Karpas-422 (cell line): ENCODE measurements around the gene B3GALT5. TPM values are rescaled to one million over a fixed set of nuclear protein-coding genes. Genes with fewer than 3 reads are reported as not detected.

Experiments used
- DNase-seq: peaks from one replicate; pipeline ENCODE4 v3.0.0-alpha.2; 2015
- H2AFZ ChIP-seq: fragments of 200-600 bp; sonication (generic); 2 replicates; pipeline ENCODE4 v1.6.1; 2014; ENCODE audit warnings: antibody characterized with exemption, low read length, mixed read lengths
- H3K27ac ChIP-seq: fragments of 200-600 bp; sonication (generic); 2 replicates; pipeline ENCODE4 v1.5.1; 2014; ENCODE audit warnings: mild to moderate bottlenecking, low read length, moderate library complexity
- H3K27me3 ChIP-seq: fragments of 200-600 bp; sonication (generic); 2 replicates; pipeline ENCODE4 v1.6.1; 2014; ENCODE audit warnings: low read length, mixed read lengths
- H3K36me3 ChIP-seq: fragments of 200-600 bp; sonication (generic); 2 replicates; pipeline ENCODE4 v1.6.1; 2014; ENCODE audit warnings: low read length, mixed read lengths; ENCODE audit not compliant: insufficient read depth
- H3K4me1 ChIP-seq: fragments of 200-600 bp; sonication (generic); 2 replicates; pipeline ENCODE4 v1.6.1; 2014; ENCODE audit warnings: mild to moderate bottlenecking, low read length, mixed read lengths
- H3K4me2 ChIP-seq: fragments of 200-600 bp; sonication (generic); 2 replicates; pipeline ENCODE4 v1.6.1; 2014; ENCODE audit warnings: low read length, low read depth, mild to moderate bottlenecking; ENCODE audit not compliant: poor library complexity, severe bottlenecking
- H3K4me3 ChIP-seq: fragments of 200-600 bp; sonication (generic); 2 replicates; pipeline ENCODE4 v1.5.1; 2014; ENCODE audit warnings: mild to moderate bottlenecking, antibody characterized with exemption, low read length, mixed read lengths
- H3K79me2 ChIP-seq: fragments of 200-600 bp; sonication (generic); 2 replicates; pipeline ENCODE4 v1.6.1; 2014; ENCODE audit warnings: mild to moderate bottlenecking, low read length, mixed read lengths
- H3K9ac ChIP-seq: fragments of 200-600 bp; sonication (generic); 2 replicates; pipeline ENCODE4 v1.6.0; 2014; ENCODE audit warnings: low read length
- H3K9me2 ChIP-seq: fragments of 200-600 bp; sonication (generic), shearing (Covaris generic); replicated peaks from 2 replicates; pipeline ENCODE4 v1.6.0; 2014; ENCODE audit warnings: mild to moderate bottlenecking, low read length, moderate library complexity; ENCODE audit not compliant: insufficient read depth
- H3K9me3 ChIP-seq: fragments of 300-700, 200-600 bp; sonication (generic); 2 replicates; pipeline ENCODE4 v1.6.1; 2014; ENCODE audit warnings: low read length, mixed read lengths
- H4K20me1 ChIP-seq: fragments of 200-600 bp; sonication (generic); 2 replicates; pipeline ENCODE4 v1.6.1; 2014; ENCODE audit warnings: mild to moderate bottlenecking, antibody characterized with exemption, low read length, low read depth; ENCODE audit not compliant: insufficient read depth
- total RNA-seq: library from RNA; depleted of rRNA; stranded (reverse); fragments of >200 nt; shearing (Covaris generic); gene quantifications from 2 replicates; pipeline ENCODE4 v1.2.3, GENCODE V29; 2014; ENCODE audit warnings: low replicate concordance

The B3GALT5 gene
- total RNA-seq, 1 experiment from 2014 or later = not detected

GRCh38 chr21:39675993-39676661 lies 63.4 kb downstream of the B3GALT5 start:
- no peak overlapping the region for H2AFZ ChIP-seq
- H3K9ac ChIP-seq = no peak overlapping the region
- H3K79me2 ChIP-seq = no peaks in the 10 kb centered on the region
- H3K27ac ChIP-seq = no peak overlapping the region
- no peaks in the 10 kb centered on the region for H3K9me2 ChIP-seq
- no peaks in the 10 kb centered on the region for H3K9me3 ChIP-seq
- H3K36me3 ChIP-seq = no peaks in the 10 kb centered on the region
- no peaks in the 10 kb centered on the region for H3K27me3 ChIP-seq
- H3K4me2 ChIP-seq = no peak overlapping the region
- H3K4me3 ChIP-seq = no peak overlapping the region
- DNase-seq = no peak
- no peaks in the 10 kb centered on the region for H3K4me1 ChIP-seq
- H4K20me1 ChIP-seq = no peaks in the 10 kb centered on the region

GRCh38 chr21:39680216-39680615 lies 67.5 kb downstream of the B3GALT5 start:
- Histone ChIP-seq H3K79me2 (no peaks in the 10 kb centered on the region), H3K9ac (no peak overlapping the region), H3K4me1 (no peaks in the 10 kb centered on the region), H3K9me2 (no peaks in the 10 kb centered on the region), H2AFZ (no peak overlapping the region), H4K20me1 (no peaks in the 10 kb centered on the region), H3K4me2 (no peak overlapping the region), H3K36me3 (no peaks in the 10 kb centered on the region), H3K27ac (no peak overlapping the region), H3K9me3 (no peaks in the 10 kb centered on the region), H3K4me3 (no peak overlapping the region), H3K27me3 (no peaks in the 10 kb centered on the region)
- no peak for DNase-seq

DNA sequence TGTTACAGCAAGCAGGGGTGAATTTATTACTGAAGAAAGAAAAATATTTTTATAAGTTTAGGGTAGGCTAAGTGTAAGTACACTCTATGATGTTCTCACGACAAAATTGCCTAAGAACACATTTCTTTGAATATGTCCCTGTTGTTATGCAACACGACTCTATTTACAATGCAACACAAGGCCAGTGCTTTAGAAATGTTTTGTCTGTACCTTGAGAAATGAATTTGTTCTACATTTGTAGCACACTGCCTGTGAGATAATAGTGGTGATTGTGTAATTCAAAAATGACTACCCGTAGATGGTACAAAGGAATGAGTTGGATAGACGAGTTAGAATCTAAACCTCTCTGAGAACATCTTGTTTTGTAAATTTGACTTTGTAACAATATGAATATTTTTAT lies 68.5 kb downstream of the B3GALT5 start:
- Histone ChIP-seq H2AFZ (no peak overlapping the region), H4K20me1 (no peaks in the 10 kb centered on the region), H3K4me3 (no peak overlapping the region), H3K27me3 (no peaks in the 10 kb centered on the region), H3K79me2 (no peaks in the 10 kb centered on the region), H3K36me3 (no peaks in the 10 kb centered on the region), H3K4me1 (no peaks in the 10 kb centered on the region), H3K4me2 (no peak overlapping the region), H3K27ac (no peak overlapping the region), H3K9me3 (no peaks in the 10 kb centered on the region), H3K9ac (no peak overlapping the region), H3K9me2 (no peaks in the 10 kb centered on the region)
- no peak for DNase-seq

GRCh38 chr21:39681845-39682244 lies 69.1 kb downstream of the B3GALT5 start:
- Histone ChIP-seq H3K4me3 (no peak overlapping the region), H3K4me2 (no peak overlapping the region), H3K27ac (no peak overlapping the region), H3K9me3 (no peaks in the 10 kb centered on the region), H3K79me2 (no peaks in the 10 kb centered on the region), H3K9me2 (no peaks in the 10 kb centered on the region), H3K36me3 (no peaks in the 10 kb centered on the region), H3K4me1 (no peaks in the 10 kb centered on the region), H3K9ac (no peak overlapping the region), H3K27me3 (no peaks in the 10 kb centered on the region), H2AFZ (no peak overlapping the region), H4K20me1 (no peaks in the 10 kb centered on the region)
- no peak for DNase-seq

DNA sequence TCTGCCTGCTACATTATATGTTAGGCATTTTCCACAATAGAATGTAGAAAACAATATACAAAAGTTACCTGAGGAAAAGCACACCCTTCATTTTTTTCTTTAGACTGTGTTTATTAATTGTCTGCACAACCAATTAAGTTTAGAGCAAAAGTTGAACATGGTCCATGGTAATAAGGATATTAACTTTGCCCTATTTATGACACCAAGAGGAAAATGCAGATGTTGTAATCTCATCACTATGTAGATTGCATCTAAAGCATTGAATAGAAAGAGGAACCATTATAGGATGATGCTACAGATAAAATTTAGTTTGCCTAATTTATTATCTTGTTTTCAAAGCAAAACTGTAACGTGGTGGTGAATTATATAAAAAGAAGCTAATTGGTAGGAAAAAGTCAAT lies 72.5 kb downstream of the B3GALT5 start:
- no peaks in the 10 kb centered on the region for H3K9me2 ChIP-seq
- no peak overlapping the region for H3K4me2 ChIP-seq
- no peak overlapping the region for H3K9ac ChIP-seq
- no peaks in the 10 kb centered on the region for H3K36me3 ChIP-seq
- no peak overlapping the region for H3K4me3 ChIP-seq
- H2AFZ ChIP-seq = no peak overlapping the region
- H3K4me1 ChIP-seq = no peaks in the 10 kb centered on the region
- no peak for DNase-seq
- H3K9me3 ChIP-seq = no peaks in the 10 kb centered on the region
- no peaks in the 10 kb centered on the region for H4K20me1 ChIP-seq
- H3K27ac ChIP-seq = no peak overlapping the region
- no peaks in the 10 kb centered on the region for H3K27me3 ChIP-seq
- H3K79me2 ChIP-seq = no peaks in the 10 kb centered on the region

- no peaks in the 10 kb centered on the region for H3K4me1 ChIP-seq
- H3K36me3 ChIP-seq = no peaks in the 10 kb centered on the region
- no peaks in the 10 kb centered on the region for H3K79me2 ChIP-seq
- H3K9ac ChIP-seq = no peak overlapping the region
- H4K20me1 ChIP-seq = no peaks in the 10 kb centered on the region
- no peak overlapping the region for H3K4me3 ChIP-seq
- no peak for DNase-seq
- H3K4me2 ChIP-seq = no peak overlapping the region
- H3K9me3 ChIP-seq = no peaks in the 10 kb centered on the region
- H3K9me2 ChIP-seq = no peaks in the 10 kb centered on the region
- H2AFZ ChIP-seq = no peak overlapping the region
- H3K27me3 ChIP-seq = no peaks in the 10 kb centered on the region
- H3K27ac ChIP-seq = no peak overlapping the region
Measured at GRCh38 chr21:39685991-39686390, 73.3 kb downstream of the B3GALT5 start.

DNA sequence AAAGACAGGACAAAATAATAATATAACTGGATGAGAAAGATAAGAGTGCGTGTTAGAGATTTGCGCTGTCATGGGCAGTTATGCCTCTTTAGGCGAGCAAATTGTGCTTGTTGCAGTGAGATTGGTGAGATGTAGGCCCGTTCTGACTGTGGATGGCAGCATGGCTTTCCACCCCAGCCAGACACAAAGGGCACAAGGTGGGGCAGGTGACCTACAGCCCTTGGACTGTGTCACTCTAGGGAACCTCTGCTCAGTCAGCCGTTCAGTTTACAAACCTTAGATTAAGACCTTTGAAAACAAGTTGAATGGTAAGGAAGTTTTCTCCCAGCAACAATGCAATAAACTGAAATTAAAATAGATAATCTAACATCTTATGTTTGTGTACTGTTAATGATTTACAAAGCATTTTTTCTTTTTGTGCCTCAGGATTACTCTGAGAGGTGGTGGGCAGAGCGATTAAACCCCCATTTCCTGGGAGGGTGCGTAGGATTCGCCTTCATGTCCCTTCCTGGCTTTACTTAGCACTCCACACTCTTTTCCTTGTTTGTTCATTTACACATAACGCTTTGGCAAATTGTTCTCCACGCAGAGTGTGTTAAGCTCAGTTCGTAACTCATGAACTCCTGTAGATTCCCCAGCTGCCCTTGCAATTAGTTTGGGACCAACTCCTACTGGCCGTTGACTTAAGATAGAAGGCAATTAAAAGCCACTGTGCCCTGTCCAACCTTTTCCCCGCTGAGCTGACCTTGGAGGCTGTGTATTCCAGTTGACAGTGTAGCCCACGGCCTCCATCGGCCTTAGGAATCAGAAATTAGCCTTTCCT lies 74.1 kb downstream of the B3GALT5 start:
- Histone ChIP-seq H2AFZ (no peak overlapping the region), H3K4me2 (no peak overlapping the region), H3K4me3 (no peak overlapping the region), H3K4me1 (no peaks in the 10 kb centered on the region), H4K20me1 (no peaks in the 10 kb centered on the region), H3K9me3 (no peaks in the 10 kb centered on the region), H3K27me3 (no peaks in the 10 kb centered on the region), H3K27ac (no peak overlapping the region), H3K79me2 (no peaks in the 10 kb centered on the region), H3K9ac (no peak overlapping the region), H3K36me3 (no peaks in the 10 kb centered on the region), H3K9me2 (no peaks in the 10 kb centered on the region)
- no peak for DNase-seq

GRCh38 chr21:39688010-39688409 lies 75.3 kb downstream of the B3GALT5 start:
- Histone ChIP-seq H2AFZ (no peak overlapping the region), H4K20me1 (no peaks in the 10 kb centered on the region), H3K9me2 (no peaks in the 10 kb centered on the region), H3K27me3 (no peaks in the 10 kb centered on the region), H3K27ac (no peak overlapping the region), H3K9me3 (no peaks in the 10 kb centered on the region), H3K36me3 (no peaks in the 10 kb centered on the region), H3K4me2 (no peak overlapping the region), H3K79me2 (no peaks in the 10 kb centered on the region), H3K9ac (no peak overlapping the region), H3K4me1 (no peaks in the 10 kb centered on the region), H3K4me3 (no peak overlapping the region)
- DNase-seq = no peak
